Mesenchymal stem cell (in vitro differentiated cells and primary cell): ENCODE data around the gene PTCSC3. TPM values are rescaled to one million over a fixed set of nuclear protein-coding genes. Genes with fewer than 3 reads are reported as not detected.

ENCODE experiments used
- DNase-seq: peaks from one replicate; pipeline ENCODE4 v3.0.0-alpha.2; 2013
- H2AFZ ChIP-seq: one replicate; pipeline ENCODE4 v1.6.1; 2013; ENCODE audit warnings: low read depth, mild to moderate bottlenecking, control low read depth, inconsistent platforms, low read length, moderate library complexity
- H2AK5ac ChIP-seq: 2 replicates; pipeline ENCODE4 v1.6.1; 2013; ENCODE audit warnings: low read length, moderate library complexity, mild to moderate bottlenecking, inconsistent platforms; ENCODE audit not compliant: severe bottlenecking
- H2BK120ac ChIP-seq: one replicate; pipeline ENCODE4 v1.6.1; 2013; ENCODE audit warnings: low read depth, mild to moderate bottlenecking, inconsistent platforms, low read length, moderate library complexity
- H2BK12ac ChIP-seq, 2 experiments: one replicate each; pipeline ENCODE4 v1.6.1; 2013; ENCODE audit warnings: inconsistent platforms in 2 of 2, low read length in 2 of 2, mild to moderate bottlenecking in 2 of 2, moderate library complexity in 2 of 2, control low read depth in 1 of 2
- H2BK15ac ChIP-seq: one replicate; pipeline ENCODE4 v1.6.1; 2013; ENCODE audit warnings: mild to moderate bottlenecking, low read depth, inconsistent platforms; ENCODE audit not compliant: poor library complexity, severe bottlenecking
- H2BK5ac ChIP-seq: 2 replicates; pipeline ENCODE4 v1.6.1; 2013; ENCODE audit warnings: low read depth, mild to moderate bottlenecking, low read length, control low read depth, inconsistent platforms; ENCODE audit not compliant: poor library complexity, severe bottlenecking
- H3K14ac ChIP-seq, 2 experiments: one replicate each; pipeline ENCODE4 v1.6.1; 2013; ENCODE audit warnings: inconsistent platforms in 2 of 2, low read length in 2 of 2, control low read depth in 1 of 2, mild to moderate bottlenecking in 1 of 2, moderate library complexity in 1 of 2
- H3K18ac ChIP-seq, 2 experiments: one replicate each; pipeline ENCODE4 v1.6.1; 2013; ENCODE audit warnings: inconsistent platforms in 2 of 2, low read length in 2 of 2, control low read depth in 1 of 2, low read depth in 1 of 2, mild to moderate bottlenecking in 1 of 2
- H3K23ac ChIP-seq, 2 experiments: one replicate each; pipeline ENCODE4 v1.6.1; 2013; ENCODE audit warnings: inconsistent platforms in 2 of 2, low read length in 2 of 2, mild to moderate bottlenecking in 2 of 2, moderate library complexity in 2 of 2, control low read depth in 1 of 2
- H3K27ac ChIP-seq: 2 replicates; pipeline ENCODE4 v1.5.1; 2013; ENCODE audit warnings: mild to moderate bottlenecking, moderate library complexity, low read length, control low read depth, inconsistent platforms; ENCODE audit not compliant: poor library complexity, severe bottlenecking
- H3K27me3 ChIP-seq, 2 experiments: 2 replicates each; pipeline versions ENCODE4 v1.6.1 to v1.7.0; 2013; ENCODE audit warnings: low read length in 2 of 2, mild to moderate bottlenecking in 2 of 2, moderate library complexity in 2 of 2, control low read depth in 1 of 2, inconsistent platforms in 1 of 2; ENCODE audit not compliant: control insufficient read depth in 1 of 2, insufficient read depth in 1 of 2
- H3K36me3 ChIP-seq, 2 experiments: 2 replicates each; pipeline versions ENCODE4 v1.6.1 to v1.7.0; 2013; ENCODE audit warnings: low read length in 2 of 2, control low read depth in 1 of 2, inconsistent platforms in 1 of 2, low read depth in 1 of 2, mild to moderate bottlenecking in 1 of 2; ENCODE audit not compliant: insufficient read depth in 2 of 2, control insufficient read depth in 1 of 2
- H3K4ac ChIP-seq, 2 experiments: one replicate each; pipeline ENCODE4 v1.6.1; 2013; ENCODE audit warnings: inconsistent platforms in 2 of 2, low read length in 2 of 2, mild to moderate bottlenecking in 2 of 2, moderate library complexity in 2 of 2, control low read depth in 1 of 2, low read depth in 1 of 2
- H3K4me1 ChIP-seq: 2 replicates; pipeline ENCODE4 v1.6.1; 2013; ENCODE audit warnings: low read depth, low read length, control low read depth; ENCODE audit not compliant: control insufficient read depth, insufficient read depth
- H3K4me2 ChIP-seq: 2 replicates; pipeline ENCODE4 v1.6.1; 2013; ENCODE audit warnings: low read length, mild to moderate bottlenecking, inconsistent platforms; ENCODE audit not compliant: poor library complexity, severe bottlenecking
- H3K4me3 ChIP-seq, 2 experiments: 2 replicates each; pipeline versions ENCODE4 v1.5.1 to v1.7.0; 2013; ENCODE audit warnings: low read length in 2 of 2, mild to moderate bottlenecking in 2 of 2, control low read depth in 1 of 2, low read depth in 1 of 2; ENCODE audit not compliant: insufficient read depth in 1 of 2
- H3K79me1 ChIP-seq: replicated peaks from 2 replicates; pipeline ENCODE4 v1.6.1; 2013; ENCODE audit warnings: mild to moderate bottlenecking, control low read depth, low read length, inconsistent platforms; ENCODE audit not compliant: poor library complexity, severe bottlenecking
- H3K9ac ChIP-seq: 2 replicates; pipeline ENCODE4 v1.7.0; 2013; ENCODE audit warnings: mild to moderate bottlenecking, low read length, moderate library complexity
- H3K9me3 ChIP-seq: 2 replicates; pipeline ENCODE4 v1.7.0; 2013; ENCODE audit warnings: mild to moderate bottlenecking, low read length; ENCODE audit not compliant: control insufficient read depth
- H4K8ac ChIP-seq: one replicate; pipeline ENCODE4 v1.6.1; 2013; ENCODE audit warnings: inconsistent platforms, mild to moderate bottlenecking, low read length, moderate library complexity
- H4K91ac ChIP-seq: one replicate; pipeline ENCODE4 v1.6.1; 2013; ENCODE audit warnings: mild to moderate bottlenecking, low read length, inconsistent platforms
- WGBS: methylation state at CpG from one replicate; pipeline ENCODE4 v1.1.7; 2013; ENCODE audit warnings: mixed read lengths; 5-methylcytosine and 5-hydroxymethylcytosine counted together
- polyA plus RNA-seq, 2 experiments: library from polyadenylated mRNA; stranded (reverse); fragments of 200-250 nt; gene quantifications; one replicate each; pipeline ENCODE4 v1.2.3, GENCODE V29; 2013

Gene PTCSC3
- polyA plus RNA-seq (2013, experiment 1 of 2) = not detected
- polyA plus RNA-seq (2013, experiment 2 of 2) = not detected

DNA sequence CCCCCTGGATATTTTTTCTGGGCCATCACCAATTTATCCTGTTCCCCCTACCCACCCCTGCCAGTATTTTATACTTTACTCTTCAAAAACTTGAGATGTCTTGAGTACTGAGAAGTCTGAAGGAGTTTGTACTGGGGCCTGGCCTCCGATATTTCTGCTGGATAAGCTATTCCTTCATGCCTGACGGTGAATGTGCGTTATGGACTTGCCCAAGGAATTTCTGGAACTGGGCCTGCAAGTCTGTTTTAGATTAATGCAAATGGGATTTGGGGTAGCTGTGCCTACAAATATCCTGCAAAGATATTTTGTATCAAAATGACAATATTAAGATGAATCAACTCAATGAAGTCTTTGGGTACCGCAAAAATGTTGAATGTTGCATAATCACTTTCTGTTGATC, at the start of gene PTCSC3:
Gene PTCSC3 (minus strand): TSS at position 199 of the 400 bp plus-strand sequence.
- Histone ChIP-seq H2BK5ac (no peak within 1 kb of the TSS), H3K27ac (no peak within 1 kb of the TSS), H3K18ac (no peak within 1 kb of the TSS), H2BK120ac (no peak within 1 kb of the TSS), H3K9ac (no peak within 1 kb of the TSS), H3K4me3 (no peak within 1 kb of the TSS), H3K14ac (no peak within 1 kb of the TSS), H3K23ac (no peak within 1 kb of the TSS), H3K27me3 (peaks cover 0 to 7% of the 10 kb centered on the region in 2 experiments), H3K9me3 (no peaks in the 10 kb centered on the region), H3K4me2 (no peak within 1 kb of the TSS), H2AFZ (no peak within 1 kb of the TSS), H4K8ac (no peak within 1 kb of the TSS), H3K79me1 (no peaks in the 10 kb centered on the region), H2BK12ac (no peak within 1 kb of the TSS), H4K91ac (no peak within 1 kb of the TSS), H2AK5ac (no peak within 1 kb of the TSS), H3K4me1 (peaks cover 1% of the 10 kb centered on the region), H3K4ac (no peak within 1 kb of the TSS), H3K36me3 (no peaks in the 10 kb centered on the region), H2BK15ac (no peak within 1 kb of the TSS)
- 94% methylated on average over 3 of the region's 4 CpGs for WGBS
- no peak for DNase-seq

DNA sequence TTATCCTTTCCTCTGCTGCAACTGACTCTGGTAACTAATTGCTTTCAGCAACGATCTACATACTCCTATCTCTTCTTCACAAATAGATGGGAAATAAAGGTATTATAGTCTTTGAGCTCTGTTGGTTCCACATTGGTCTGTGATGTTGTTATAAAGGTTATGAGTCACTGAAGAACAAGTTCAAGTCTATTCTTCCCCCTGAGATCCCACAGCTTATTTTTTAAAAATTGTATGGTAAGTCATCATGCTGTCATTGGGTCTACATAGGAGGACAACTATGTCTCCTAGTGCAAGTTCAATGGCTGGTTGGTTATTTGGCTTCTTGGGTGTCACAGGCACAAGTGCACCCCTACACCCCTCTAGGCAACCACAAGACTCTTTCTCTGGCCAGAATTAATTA, 49.6 kb upstream of the PTCSC3 start:
- WGBS = no CpG with 5 or more reads among the region's 1 CpG
- no peak overlapping the region for H3K27ac ChIP-seq

GRCh38 chr14:36224176-36224575, 47.7 kb upstream of the PTCSC3 start:
- Histone ChIP-seq H2AK5ac (no peak overlapping the region), H2BK5ac (no peak overlapping the region), H4K8ac (no peak overlapping the region), H2BK12ac (no peak overlapping the region), H2BK15ac (no peak overlapping the region), H3K27ac (no peak overlapping the region), H3K79me1 (no peaks in the 10 kb centered on the region), H3K27me3 (no peaks in the 10 kb centered on the region), H3K4me2 (no peak overlapping the region), H3K36me3 (no peaks in the 10 kb centered on the region), H2BK120ac (no peak overlapping the region), H3K23ac (no peak overlapping the region), H3K9me3 (no peaks in the 10 kb centered on the region), H3K4ac (no peak overlapping the region), H3K14ac (no peak overlapping the region), H3K4me3 (no peak overlapping the region), H3K18ac (no peak overlapping the region), H4K91ac (no peak overlapping the region), H3K9ac (no peak overlapping the region), H2AFZ (no peak overlapping the region), H3K4me1 (no peaks in the 10 kb centered on the region)
- no peak for DNase-seq
- 92% methylated on average over 7 of the region's 9 CpGs for WGBS

More for the DNA sequence above, 49.6 kb upstream of the PTCSC3 start:
- no peak overlapping the region for H3K14ac ChIP-seq
- H4K8ac ChIP-seq = no peak overlapping the region
- H3K4me1 ChIP-seq = no peaks in the 10 kb centered on the region
- no peak overlapping the region for H2BK12ac ChIP-seq
- H3K4me3 ChIP-seq = no peak overlapping the region
- no peak overlapping the region for H4K91ac ChIP-seq
- no peak overlapping the region for H3K4ac ChIP-seq
- H3K18ac ChIP-seq = no peak overlapping the region
- H2BK120ac ChIP-seq = no peak overlapping the region
- no peaks in the 10 kb centered on the region for H3K79me1 ChIP-seq
- no peak overlapping the region for H2AFZ ChIP-seq
- H2BK15ac ChIP-seq = no peak overlapping the region
- no peaks in the 10 kb centered on the region for H3K9me3 ChIP-seq
- H3K27me3 ChIP-seq = no peaks in the 10 kb centered on the region
- DNase-seq = no peak
- H3K9ac ChIP-seq = no peak overlapping the region
- H2AK5ac ChIP-seq = no peak overlapping the region
- no peak overlapping the region for H3K23ac ChIP-seq
- H2BK5ac ChIP-seq = no peak overlapping the region
- H3K36me3 ChIP-seq = no peaks in the 10 kb centered on the region
- H3K4me2 ChIP-seq = no peak overlapping the region

DNA sequence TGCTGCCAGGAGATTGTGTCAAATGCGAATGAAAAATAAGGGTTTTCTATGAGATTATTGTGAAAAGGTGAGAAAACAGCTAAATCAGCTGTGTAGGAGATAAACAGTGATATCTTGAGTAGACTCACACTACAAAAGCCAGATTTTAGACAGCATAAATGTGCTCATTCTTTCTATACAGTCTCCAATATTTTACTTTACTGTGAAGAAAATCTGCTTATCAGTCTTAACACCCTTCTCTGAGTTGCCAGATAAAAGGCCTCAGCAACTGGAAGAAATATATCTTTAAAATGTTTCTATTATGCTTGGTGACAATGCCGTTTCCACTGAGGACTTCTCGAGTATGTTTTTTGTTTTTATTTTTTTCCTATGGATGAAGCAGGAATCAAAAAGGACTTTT, 47.0 kb upstream of the PTCSC3 start:
- Histone ChIP-seq H3K4me1 (no peaks in the 10 kb centered on the region), H2BK12ac (no peak overlapping the region), H3K4me3 (peak overlapping the region in 1 of 2 experiments; percentile 59), H2AK5ac (no peak overlapping the region), H3K9me3 (no peaks in the 10 kb centered on the region), H2BK15ac (no peak overlapping the region), H4K8ac (no peak overlapping the region), H3K27me3 (peaks cover 0 to 1% of the 10 kb centered on the region in 2 experiments), H2AFZ (no peak overlapping the region), H3K18ac (no peak overlapping the region), H2BK120ac (no peak overlapping the region), H3K23ac (no peak overlapping the region), H3K79me1 (no peaks in the 10 kb centered on the region), H3K14ac (no peak overlapping the region), H4K91ac (no peak overlapping the region), H3K27ac (no peak overlapping the region), H3K36me3 (no peaks in the 10 kb centered on the region), H3K9ac (peak overlapping the region; percentile 44), H3K4ac (no peak overlapping the region), H3K4me2 (no peak overlapping the region), H2BK5ac (no peak overlapping the region)
- WGBS = 100% methylated on average over 3 of the region's 3 CpGs
- DNase-seq = no peak
